Mesothelial cell of epicardium (in vitro differentiated cells): Measurements from ENCODE around the gene CHST12. TPM values are rescaled to one million over a fixed set of nuclear protein-coding genes. Genes with fewer than 3 reads are reported as not detected.

Source experiments
- DNase-seq, 2 experiments: peaks; one replicate each; pipeline ENCODE4 v3.0.0; 2021; ENCODE audit warnings: low spot score in 2 of 2; ENCODE audit not compliant: unreplicated experiment in 2 of 2
- H3K27ac Mint-ChIP-seq: 2 replicates; pipeline ENCODE4 v1.8.0; 2021; ENCODE audit warnings: mixed read lengths
- H3K27me3 Mint-ChIP-seq: 2 replicates; pipeline ENCODE4 v1.8.0; 2021; ENCODE audit warnings: low read depth, mixed read lengths
- H3K36me3 Mint-ChIP-seq: 2 replicates; pipeline ENCODE4 v1.8.0; 2021; ENCODE audit warnings: mixed read lengths
- H3K4me1 Mint-ChIP-seq: 2 replicates; pipeline ENCODE4 v1.8.0; 2021; ENCODE audit warnings: mixed read lengths
- H3K4me3 Mint-ChIP-seq: 2 replicates; pipeline ENCODE4 v1.8.0; 2021; ENCODE audit warnings: mild to moderate bottlenecking, moderate library complexity, mixed read lengths
- H3K9me3 Mint-ChIP-seq: 2 replicates; pipeline ENCODE4 v1.8.0; 2021; ENCODE audit warnings: mixed read lengths
- total RNA-seq: library from RNA; stranded (reverse); gene quantifications from 3 replicates; pipeline ENCODE4 v1.2.1, GENCODE V29; 2021
- TF ChIP-seq, protein P1 (sequence below): fragments of 200-600 bp; sonication (generic); IDR thresholded peaks from one replicate; pipeline ENCODE4 v1.5.0; 2021; ENCODE audit warnings: antibody characterized with exemption; ENCODE audit not compliant: unreplicated experiment

CHST12 gene
- total RNA-seq, 1 donor from 2014 or later, result 20.4 TPM

DNA sequence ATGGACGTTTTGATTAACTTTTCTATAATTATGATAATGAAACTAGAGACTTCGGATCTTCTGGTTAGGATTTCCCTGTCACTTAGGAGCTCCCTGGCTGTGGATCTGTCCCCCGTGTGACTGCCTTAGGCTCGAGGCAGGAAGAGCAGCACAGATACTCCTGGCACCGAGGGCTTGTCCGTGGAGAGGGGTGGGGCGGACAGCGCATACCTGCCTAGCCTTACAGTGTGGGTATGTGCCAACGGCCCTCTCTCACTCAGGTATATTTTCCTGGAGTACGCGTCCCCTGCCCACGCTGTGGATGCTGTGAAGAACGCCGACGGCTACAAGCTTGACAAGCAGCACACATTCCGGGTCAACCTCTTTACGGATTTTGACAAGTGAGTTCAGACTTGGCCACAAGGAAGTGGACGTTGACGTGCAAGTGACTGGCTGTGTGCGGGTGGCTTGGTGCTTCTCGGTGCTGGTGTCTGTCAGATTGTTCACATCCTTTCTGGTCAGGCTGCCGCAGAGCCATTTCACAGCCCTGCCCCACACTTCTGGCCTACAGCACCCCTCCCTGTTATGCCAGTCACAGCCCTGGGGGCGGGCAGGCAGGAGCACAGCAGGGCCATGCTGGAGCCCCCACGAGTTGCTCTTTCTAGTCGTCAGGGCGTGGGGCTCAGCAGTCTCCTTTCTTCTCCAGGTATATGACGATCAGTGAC, 40.9 kb upstream of the CHST12 start:
- TF ChIP-seq, protein P1, sequence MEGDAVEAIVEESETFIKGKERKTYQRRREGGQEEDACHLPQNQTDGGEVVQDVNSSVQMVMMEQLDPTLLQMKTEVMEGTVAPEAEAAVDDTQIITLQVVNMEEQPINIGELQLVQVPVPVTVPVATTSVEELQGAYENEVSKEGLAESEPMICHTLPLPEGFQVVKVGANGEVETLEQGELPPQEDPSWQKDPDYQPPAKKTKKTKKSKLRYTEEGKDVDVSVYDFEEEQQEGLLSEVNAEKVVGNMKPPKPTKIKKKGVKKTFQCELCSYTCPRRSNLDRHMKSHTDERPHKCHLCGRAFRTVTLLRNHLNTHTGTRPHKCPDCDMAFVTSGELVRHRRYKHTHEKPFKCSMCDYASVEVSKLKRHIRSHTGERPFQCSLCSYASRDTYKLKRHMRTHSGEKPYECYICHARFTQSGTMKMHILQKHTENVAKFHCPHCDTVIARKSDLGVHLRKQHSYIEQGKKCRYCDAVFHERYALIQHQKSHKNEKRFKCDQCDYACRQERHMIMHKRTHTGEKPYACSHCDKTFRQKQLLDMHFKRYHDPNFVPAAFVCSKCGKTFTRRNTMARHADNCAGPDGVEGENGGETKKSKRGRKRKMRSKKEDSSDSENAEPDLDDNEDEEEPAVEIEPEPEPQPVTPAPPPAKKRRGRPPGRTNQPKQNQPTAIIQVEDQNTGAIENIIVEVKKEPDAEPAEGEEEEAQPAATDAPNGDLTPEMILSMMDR, result no peak
- no peaks in the 10 kb centered on the region for H3K9me3 Mint-ChIP-seq
- H3K36me3 Mint-ChIP-seq, result peaks cover 43% of the 10 kb centered on the region
- H3K27me3 Mint-ChIP-seq, result no peaks in the 10 kb centered on the region
- H3K27ac Mint-ChIP-seq, result no peak overlapping the region
- H3K4me3 Mint-ChIP-seq, result no peak overlapping the region
- no peak for DNase-seq
- peaks cover 18% of the 10 kb centered on the region for H3K4me1 Mint-ChIP-seq

DNA sequence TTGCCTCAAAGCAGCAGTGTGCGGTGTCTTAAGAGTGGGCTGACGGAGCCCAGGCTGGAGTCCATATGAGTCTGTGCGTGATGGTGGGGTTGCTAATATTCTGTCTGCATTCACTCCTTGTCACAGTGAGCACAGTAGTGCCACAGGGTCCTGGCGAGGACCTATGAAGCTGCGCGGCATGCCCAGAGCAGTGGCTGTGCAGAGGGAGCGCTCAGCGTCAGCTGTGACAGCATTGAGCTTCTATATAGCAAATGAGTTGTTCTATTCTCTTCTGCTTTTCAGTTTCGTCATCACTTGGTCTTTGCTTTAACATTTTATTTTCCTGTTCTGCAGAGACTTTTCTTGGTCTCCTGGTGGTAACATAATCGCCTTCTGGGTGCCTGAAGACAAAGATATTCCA, 34.3 kb upstream of the CHST12 start:
- H3K9me3 Mint-ChIP-seq, result no peaks in the 10 kb centered on the region
- no peaks in the 10 kb centered on the region for H3K4me1 Mint-ChIP-seq
- H3K27me3 Mint-ChIP-seq, result no peaks in the 10 kb centered on the region
- no peak overlapping the region for H3K4me3 Mint-ChIP-seq
- TF ChIP-seq, protein P1, result no peak
- H3K36me3 Mint-ChIP-seq, result peaks cover 45% of the 10 kb centered on the region
- H3K27ac Mint-ChIP-seq, result no peak overlapping the region
- DNase-seq, result no peak

DNA sequence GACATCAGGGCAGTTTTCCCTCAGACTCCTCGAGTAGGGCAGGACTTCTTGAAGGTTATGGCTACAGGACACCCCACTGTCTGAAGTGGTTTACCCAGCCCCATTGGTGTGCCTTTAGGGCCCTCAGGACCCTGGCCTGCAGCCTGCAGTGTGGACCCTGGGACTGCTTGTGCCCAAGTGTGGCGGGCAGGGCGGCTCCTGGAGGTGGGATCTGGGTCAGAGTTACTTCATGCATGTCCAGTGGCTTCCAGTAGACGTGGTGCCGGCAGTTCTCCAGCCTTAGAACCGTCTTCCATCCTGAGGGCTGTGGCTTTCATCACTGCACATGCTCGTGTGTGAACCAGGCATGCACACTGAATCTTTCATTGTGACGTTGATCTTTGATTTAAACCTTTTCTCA, 32.1 kb upstream of the CHST12 start:
- no peaks in the 10 kb centered on the region for H3K4me1 Mint-ChIP-seq

GRCh38 chr7:2372724-2373123, 30.7 kb upstream of the CHST12 start:
- DNase-seq, result no peak
- TF ChIP-seq, protein P1, result no peak
- H3K9me3 Mint-ChIP-seq, result no peaks in the 10 kb centered on the region
- peaks cover 42% of the 10 kb centered on the region for H3K36me3 Mint-ChIP-seq
- H3K4me1 Mint-ChIP-seq, result no peaks in the 10 kb centered on the region
- H3K4me3 Mint-ChIP-seq, result no peak overlapping the region
- no peaks in the 10 kb centered on the region for H3K27me3 Mint-ChIP-seq
- no peak overlapping the region for H3K27ac Mint-ChIP-seq

More for the DNA sequence above, 32.1 kb upstream of the CHST12 start:
- Mint-ChIP-seq H3K27ac (no peak overlapping the region), H3K36me3 (peaks cover 42% of the 10 kb centered on the region), H3K27me3 (no peaks in the 10 kb centered on the region), H3K4me3 (no peak overlapping the region), H3K9me3 (no peaks in the 10 kb centered on the region)
- no peak for DNase-seq
- TF ChIP-seq, protein P1, result no peak

DNA sequence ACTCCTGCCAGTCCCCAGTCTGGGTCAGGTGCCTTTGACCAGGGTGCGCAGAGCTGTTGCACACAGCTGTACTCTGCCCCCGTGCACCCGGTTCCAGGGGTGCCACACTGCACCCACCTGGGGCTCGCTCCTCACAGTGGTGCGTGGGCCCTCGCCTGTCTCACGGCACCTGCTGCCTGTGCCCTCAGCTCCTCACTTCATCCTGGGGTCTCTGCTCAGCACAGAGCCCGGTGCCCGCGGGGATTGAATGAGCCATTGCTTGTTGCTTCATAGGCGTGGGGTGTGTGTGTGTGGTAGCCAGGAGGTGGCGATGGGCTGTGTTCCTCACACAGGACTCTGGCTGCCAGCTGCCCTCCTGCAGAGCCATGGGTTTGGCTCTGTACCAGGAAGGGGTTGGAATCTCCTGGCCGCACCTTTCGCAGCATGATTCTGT, 30.3 kb upstream of the CHST12 start:
- no peak overlapping the region for H3K4me3 Mint-ChIP-seq
- TF ChIP-seq, protein P1, result no peak
- DNase-seq, result no peak
- H3K27me3 Mint-ChIP-seq, result no peaks in the 10 kb centered on the region
- H3K36me3 Mint-ChIP-seq, result peaks cover 42% of the 10 kb centered on the region
- H3K27ac Mint-ChIP-seq, result no peak overlapping the region
- no peaks in the 10 kb centered on the region for H3K9me3 Mint-ChIP-seq
- H3K4me1 Mint-ChIP-seq, result no peaks in the 10 kb centered on the region
